Neural cell (in vitro differentiated cells): ENCODE results near the gene RBMXL2. TPM values are rescaled to one million over a fixed set of nuclear protein-coding genes. Genes with fewer than 3 reads are reported as not detected.

ENCODE experiments used
- H2AFZ ChIP-seq: fragments of 200-600, 300-800 bp; sonication (generic), shearing (Covaris generic); 2 replicates; pipeline ENCODE4 v1.6.0; 2014; ENCODE audit warnings: low read depth, mild to moderate bottlenecking, antibody characterized with exemption, low read length, moderate library complexity
- H3F3A ChIP-seq: fragments of 200-600 bp; shearing (Covaris generic); 2 replicates; pipeline ENCODE4 v1.6.1; 2016; ENCODE audit warnings: mild to moderate bottlenecking, moderate library complexity, mixed read lengths, antibody characterized with exemption, low read length; ENCODE audit not compliant: insufficient read depth, poor library complexity, severe bottlenecking
- H3K27ac ChIP-seq: fragments of 200-600, 300-800 bp; sonication (generic), shearing (Covaris generic); 2 replicates; pipeline ENCODE4 v1.5.1; 2014; ENCODE audit warnings: mild to moderate bottlenecking, low read length, moderate library complexity
- H3K27me3 ChIP-seq: fragments of 300-800, 200-600 bp; sonication (generic), shearing (Covaris generic); 2 replicates; pipeline ENCODE4 v1.6.0; 2014; ENCODE audit warnings: mild to moderate bottlenecking, low read depth, low read length, moderate library complexity; ENCODE audit not compliant: insufficient read depth
- H3K36me3 ChIP-seq: fragments of 300-800, 200-600 bp; sonication (generic), shearing (Covaris generic); 2 replicates; pipeline ENCODE4 v1.5.1; 2014; ENCODE audit warnings: mild to moderate bottlenecking, antibody characterized with exemption, low read length, moderate library complexity; ENCODE audit not compliant: insufficient read depth
- H3K4me2 ChIP-seq: fragments of 300-800, 200-600 bp; sonication (generic), shearing (Covaris generic); 2 replicates; pipeline ENCODE4 v1.6.0; 2014; ENCODE audit warnings: mild to moderate bottlenecking, low read length
- H3K4me3 ChIP-seq: fragments of 300-800, 200-600 bp; sonication (generic), shearing (Covaris generic); 2 replicates; pipeline ENCODE4 v1.5.1; 2014; ENCODE audit warnings: mild to moderate bottlenecking, low read length, moderate library complexity
- H3K79me2 ChIP-seq: fragments of 200-600 bp; shearing (Covaris generic); replicated peaks from 2 replicates; pipeline ENCODE4 v1.6.0; 2014; ENCODE audit warnings: mild to moderate bottlenecking, low read length, moderate library complexity; ENCODE audit not compliant: insufficient read depth
- H3K9ac ChIP-seq: fragments of 300-800, 200-600 bp; sonication (generic), shearing (Covaris generic); 2 replicates; pipeline ENCODE4 v1.6.1; 2016; ENCODE audit warnings: mild to moderate bottlenecking, low read length, mixed read lengths
- H3K9me2 ChIP-seq: fragments of 200-600 bp; shearing (Covaris generic); 2 replicates; pipeline ENCODE4 v1.6.1; 2016; ENCODE audit warnings: mild to moderate bottlenecking, low read length, mixed read lengths; ENCODE audit not compliant: insufficient read depth
- H3K9me3 ChIP-seq: fragments of 200-600, 300-800 bp; sonication (generic), shearing (Covaris generic); 2 replicates; pipeline ENCODE4 v1.6.1; 2016; ENCODE audit warnings: mild to moderate bottlenecking, mixed run types, low read length, moderate library complexity, mixed read lengths
- H4K20me1 ChIP-seq: fragments of 200-600 bp; shearing (Covaris generic); 2 replicates; pipeline ENCODE4 v1.6.1; 2016; ENCODE audit warnings: mild to moderate bottlenecking, mixed run types; ENCODE audit not compliant: insufficient read depth
- CTCF ChIP-seq: fragments of 450-650 bp; IDR thresholded peaks from 2 replicates; pipeline ENCODE4 v1.5.1; 2014; ENCODE audit warnings: antibody characterized with exemption, mild to moderate bottlenecking, moderate library complexity; ENCODE audit not compliant: poor library complexity, severe bottlenecking
- EP300 ChIP-seq: fragments of 450-650 bp; conservative IDR thresholded peaks from 2 replicates; pipeline ENCODE4 v1.6.1; 2014; ENCODE audit warnings: antibody characterized with exemption, mild to moderate bottlenecking, moderate library complexity; ENCODE audit not compliant: poor library complexity, severe bottlenecking
- EZH2 ChIP-seq: fragments of 200-600, 300-800 bp; shearing (Covaris generic), sonication (generic); IDR thresholded peaks from 2 replicates; pipeline ENCODE4 v1.6.1; 2014; ENCODE audit warnings: antibody characterized with exemption, low read length, borderline replicate concordance, mild to moderate bottlenecking; ENCODE audit not compliant: insufficient read depth, poor library complexity, severe bottlenecking
- MXI1 ChIP-seq: fragments of 450-650 bp; conservative IDR thresholded peaks from 2 replicates; pipeline ENCODE4 v1.6.1; 2014; ENCODE audit warnings: antibody characterized with exemption, mild to moderate bottlenecking; ENCODE audit not compliant: poor library complexity, severe bottlenecking
- POLR2AphosphoS5 ChIP-seq: IDR thresholded peaks from 2 replicates; pipeline ENCODE4 v1.6.1; 2012
- RAD21 ChIP-seq: fragments of 450-650 bp; conservative IDR thresholded peaks from 2 replicates; pipeline ENCODE4 v1.6.1; 2014; ENCODE audit warnings: antibody characterized with exemption, mild to moderate bottlenecking, moderate library complexity
- REST ChIP-seq: IDR thresholded peaks from 2 replicates; pipeline ENCODE4 v1.6.1; 2012; ENCODE audit warnings: borderline replicate concordance
- SMC3 ChIP-seq: fragments of 450-650 bp; conservative IDR thresholded peaks from 2 replicates; pipeline ENCODE4 v1.6.1; 2014; ENCODE audit warnings: antibody characterized with exemption, mild to moderate bottlenecking, moderate library complexity; ENCODE audit not compliant: poor library complexity
- TAF1 ChIP-seq: IDR thresholded peaks from 2 replicates; pipeline ENCODE4 v1.6.1; 2012; ENCODE audit warnings: low read depth
- polyA plus RNA-seq: library from polyadenylated mRNA; depleted of rRNA; stranded (reverse); fragments of >200 nt; gene quantifications from 2 replicates; pipeline ENCODE4 v1.2.3, GENCODE V29; 2014

Gene RBMXL2
- polyA plus RNA-seq, 1 donor from 2014 or later = not detected

- H3K27ac ChIP-seq = no peak overlapping the region
- no peaks in the 10 kb centered on the region for H3K36me3 ChIP-seq
- no peak overlapping the region for H3K9ac ChIP-seq
- TF ChIP-seq RAD21 (peak; percentile 96), MXI1 (no peak), EP300 (no peak), REST (no peak), POLR2AphosphoS5 (no peak), TAF1 (no peak), SMC3 (peak; percentile 93), CTCF (peak; percentile 93), EZH2 (no peak)
- H3K79me2 ChIP-seq = no peaks in the 10 kb centered on the region
- no peaks in the 10 kb centered on the region for H3K9me2 ChIP-seq
- H3K4me3 ChIP-seq = no peak overlapping the region
- H4K20me1 ChIP-seq = no peaks in the 10 kb centered on the region
- no peaks in the 10 kb centered on the region for H3F3A ChIP-seq
- no peaks in the 10 kb centered on the region for H3K27me3 ChIP-seq
- no peaks in the 10 kb centered on the region for H3K9me3 ChIP-seq
- no peak overlapping the region for H2AFZ ChIP-seq
- no peak overlapping the region for H3K4me2 ChIP-seq
Observed at GRCh38 chr11:7098235-7098832, 9.5 kb downstream of the RBMXL2 start.

GRCh38 chr11:7115780-7116179 is 27.0 kb downstream of the RBMXL2 start:
- no peaks in the 10 kb centered on the region for H3F3A ChIP-seq
- no peaks in the 10 kb centered on the region for H3K9me3 ChIP-seq
- H3K4me3 ChIP-seq = no peak overlapping the region
- H3K79me2 ChIP-seq = no peaks in the 10 kb centered on the region
- H4K20me1 ChIP-seq = no peaks in the 10 kb centered on the region
- no peak overlapping the region for H3K27ac ChIP-seq
- TF ChIP-seq EP300 (no peak), EZH2 (no peak), CTCF (no peak), RAD21 (no peak), MXI1 (no peak), SMC3 (no peak)
- H3K36me3 ChIP-seq = no peaks in the 10 kb centered on the region
- H3K27me3 ChIP-seq = no peaks in the 10 kb centered on the region
- no peak overlapping the region for H3K4me2 ChIP-seq
- H3K9me2 ChIP-seq = no peaks in the 10 kb centered on the region
- H2AFZ ChIP-seq = no peak overlapping the region
- no peak overlapping the region for H3K9ac ChIP-seq
